Sigmoid colon (tissue), 7 donors: ENCODE results near the gene PBX2. TPM values are rescaled to one million over a fixed set of nuclear protein-coding genes. Genes with fewer than 3 reads are reported as not detected.

Experiments used
- DNase-seq: peaks from one replicate; pipeline ENCODE4 v3.0.0-alpha.2; 2019
- H3K27ac ChIP-seq, 4 donors: fragments of 200-600 bp; sonication (generic); one replicate each; pipeline ENCODE4 v1.5.1; 2016 to 2019; ENCODE audit warnings: mild to moderate bottlenecking in 1 of 4
- H3K27me3 ChIP-seq, 3 donors: fragments of 200-600 bp; sonication (generic); one replicate each; pipeline ENCODE4 v1.5.1; 2019; ENCODE audit warnings: mild to moderate bottlenecking in 1 of 3
- H3K36me3 ChIP-seq, 4 donors: fragments of 200-600 bp; sonication (generic); one replicate each; pipeline ENCODE4 v1.5.1; 2016 to 2019
- H3K4me1 ChIP-seq, 4 donors: fragments of 200-600 bp; sonication (generic); one replicate each; pipeline ENCODE4 v1.5.1; 2017 to 2019
- H3K4me3 ChIP-seq, 4 donors: fragments of 200-600 bp; sonication (generic); one replicate each; pipeline ENCODE4 v1.5.1; 2017 to 2019; ENCODE audit warnings: mild to moderate bottlenecking in 2 of 4, moderate library complexity in 1 of 4
- H3K9me3 ChIP-seq, 4 donors: fragments of 200-600 bp in 3 of 4; sonication (generic) in 3 of 4; one replicate each; pipeline versions ENCODE4 v1.5.1 to v1.6.1; 2013 to 2019
- CTCF ChIP-seq, 4 experiments: fragments of 450-650 bp in 3 of 4; fragments of 200-600 bp in 1 of 4; IDR thresholded peaks; one replicate each; pipeline ENCODE4 v1.5.1; 2016 to 2019; ENCODE audit warnings: antibody characterized with exemption in 4 of 4, mild to moderate bottlenecking in 3 of 4, moderate library complexity in 2 of 4
- EP300 ChIP-seq, 4 donors: sonication (generic); formaldehyde crosslinking; IDR thresholded peaks; one replicate each; pipeline ENCODE4 v1.6.1; 2017; ENCODE audit warnings: antibody characterized with exemption in 4 of 4
- POLR2A ChIP-seq, 2 donors: fragments of 450-650 bp; IDR thresholded peaks; one replicate each; pipeline ENCODE4 v1.6.1; 2016; ENCODE audit warnings: antibody characterized with exemption in 2 of 2, mild to moderate bottlenecking in 2 of 2, moderate library complexity in 2 of 2
- POLR2AphosphoS5 ChIP-seq, 4 donors: sonication (generic); formaldehyde crosslinking; IDR thresholded peaks; one replicate each; pipeline ENCODE4 v1.6.1; 2017; ENCODE audit warnings: antibody characterized with exemption in 4 of 4
- WGBS, 2 donors: extraction: QIAGEN DNeasy Blood & Tissue Kit; methylation state at CpG; one replicate each; pipeline ENCODE4 v1.1.7; 2013; 5-methylcytosine and 5-hydroxymethylcytosine counted together
- intact Hi-C: fragments of 100-400 bp; cut with DNase I; formaldehyde crosslinking; loops from one replicate; pipeline ENCODE4 v1.15.1; 2023
- polyA plus RNA-seq, 3 donors: library from polyadenylated mRNA; stranded (reverse); fragments of 200-250 nt; gene quantifications; one replicate each; pipeline ENCODE4 v1.2.3, GENCODE V29; 2013
- total RNA-seq, 4 donors: library from RNA; depleted of rRNA; stranded (reverse); fragments of >200 nt; gene quantifications; one replicate each; pipeline ENCODE4 v1.1.0, GENCODE V29; 2016
- donor health status: healthy with polysubstance abuse.
- donor health status: Bipolar disorder and iron deficiency.
- donor health status: healthy.

PBX2 gene
- total and polyA plus RNA-seq, 7 donors = 16.6 to 67.7 (median 54.2) TPM

- TF ChIP-seq EP300 (IDR thresholded peaks at IDR 0.05) = no peak
- no peak for TF ChIP-seq POLR2AphosphoS5 (IDR thresholded peaks at IDR 0.05)
- no peak for TF ChIP-seq POLR2A (IDR thresholded peaks at IDR 0.05)
- TF ChIP-seq CTCF (IDR thresholded peaks at IDR 0.05) = no peak
- no peak overlapping the region for H3K4me3 ChIP-seq
- H3K27me3 ChIP-seq = peaks cover 0 to 6% (median 0%) of the 10 kb centered on the region in 3 donors
- no peaks in the 10 kb centered on the region for H3K36me3 ChIP-seq
- no peak overlapping the region for H3K27ac ChIP-seq
- H3K9me3 ChIP-seq = no peaks in the 10 kb centered on the region
- H3K4me1 ChIP-seq = peaks cover 0 to 22% (median 18%) of the 10 kb centered on the region in 4 donors
- intact Hi-C loops = loop anchor here (5.0 to 10.0 kb wide), 6 partner anchors 47 to 1216 kb away; partner anchors contain the start of genes BAG6, BRD2, CUTA and DXO
- no peak for DNase-seq
- whole genome bisulfite sequencing, 2 donors = 90 to 91% methylated on average over 17 of the region's 17 CpGs
Measured at GRCh38 chr6:32198866-32199265, 8.9 kb upstream of the PBX2 start.

- WGBS, 2 donors = 66 to 87% methylated on average over 3 of the region's 3 CpGs
- intact Hi-C loops = loop anchor here (5.0 to 10.0 kb wide), 6 partner anchors 46 to 1216 kb away; partner anchors contain the start of genes BAG6, BRD2, CUTA and DXO
- peaks cover 0 to 6% (median 0%) of the 10 kb centered on the region in 3 donors for H3K27me3 ChIP-seq
Measured at GRCh38 chr6:32198345-32198696, 8.3 kb upstream of the PBX2 start.

GRCh38 chr6:32196682-32197616 is 6.9 kb upstream of the PBX2 start:
- WGBS, 2 donors = 28 to 39% methylated on average over 28 of the region's 28 CpGs
- Histone ChIP-seq H3K36me3 (no peaks in the 10 kb centered on the region), H3K27ac (peak overlapping the region; percentile 93 to 100 (median 100)), H3K4me3 (peak overlapping the region; percentile 68 to 91 (median 82)), H3K9me3 (no peaks in the 10 kb centered on the region), H3K27me3 (no peaks in the 10 kb centered on the region), H3K4me1 (peaks cover 0 to 25% (median 23%) of the 10 kb centered on the region in 4 donors)
- peak; percentile 80 for DNase-seq
- TF ChIP-seq POLR2AphosphoS5 (IDR thresholded peaks at IDR 0.05) (peak in 1 of 4 donors; percentile 18), POLR2A (IDR thresholded peaks at IDR 0.05) (no peak)
- intact Hi-C loops = loop anchor here (2.0 to 10.0 kb wide), 7 partner anchors 45 to 1218 kb away; partner anchors contain the start of genes BAG6, BRD2, CUTA and DXO

More at GRCh38 chr6:32198345-32198696, 8.3 kb upstream of the PBX2 start:
- H3K9me3 ChIP-seq = no peaks in the 10 kb centered on the region
- no peak overlapping the region for H3K27ac ChIP-seq
- TF ChIP-seq POLR2AphosphoS5 (IDR thresholded peaks at IDR 0.05) = no peak
- TF ChIP-seq POLR2A (IDR thresholded peaks at IDR 0.05) = no peak
- TF ChIP-seq CTCF (IDR thresholded peaks at IDR 0.05) = no peak
- TF ChIP-seq EP300 (IDR thresholded peaks at IDR 0.05) = no peak
- H3K4me1 ChIP-seq = peaks cover 0 to 22% (median 18%) of the 10 kb centered on the region in 4 donors
- no peaks in the 10 kb centered on the region for H3K36me3 ChIP-seq
- no peak overlapping the region for H3K4me3 ChIP-seq
- DNase-seq = no peak

GRCh38 chr6:32195902-32196681 is 6.1 kb upstream of the PBX2 start:
- Histone ChIP-seq H3K9me3 (no peaks in the 10 kb centered on the region), H3K4me1 (peaks cover 0 to 31% (median 27%) of the 10 kb centered on the region in 4 donors), H3K27me3 (no peaks in the 10 kb centered on the region), H3K36me3 (no peaks in the 10 kb centered on the region), H3K4me3 (peak overlapping the region; percentile 68 to 91 (median 82)), H3K27ac (peak overlapping the region; percentile 93 to 100 (median 100))
- peak; percentile 97 for DNase-seq
- 0% methylated on average over 58 of the region's 58 CpGs for whole genome bisulfite sequencing, 2 donors
- peak; percentile 98 to 100 (median 99) for TF ChIP-seq POLR2AphosphoS5 (IDR thresholded peaks at IDR 0.05)
- TF ChIP-seq CTCF (IDR thresholded peaks at IDR 0.05) = no peak
- peak in 2 of 4 donors; percentile 77 to 91 for TF ChIP-seq EP300 (IDR thresholded peaks at IDR 0.05)
- peak; percentile 99 for TF ChIP-seq POLR2A (IDR thresholded peaks at IDR 0.05)
- intact Hi-C loops = loop anchor here (1.0 to 10.0 kb wide), 8 partner anchors 44 to 1219 kb away; partner anchors contain the start of genes BAG6, BRD2, CUTA and DXO
